GM23338 (cell line): ENCODE data around the gene SORCS3. TPM values are rescaled to one million over a fixed set of nuclear protein-coding genes. Genes with fewer than 3 reads are reported as not detected.

Experiments used
- ATAC-seq: fragments of 200-7000 bp; cut with Tn5 transposase; 3 replicates; pipeline ENCODE4 v1.9.1; 2020
- DNase-seq: peaks from one replicate; pipeline ENCODE4 v3.0.0-alpha.2; 2015; ENCODE audit warnings: low spot score
- H2AFZ ChIP-seq: fragments of 200-600 bp; sonication (generic); 2 replicates; pipeline ENCODE4 v1.8.0; 2016; ENCODE audit warnings: antibody characterized with exemption, mild to moderate bottlenecking, moderate library complexity
- H3F3A ChIP-seq: fragments of 200-600 bp; sonication (generic); replicated peaks from 2 replicates; pipeline ENCODE4 v1.8.0; 2017; ENCODE audit warnings: antibody characterized with exemption, mixed run types, low read depth
- H3K27ac ChIP-seq: fragments of 200-600 bp; sonication (generic); 2 replicates; pipeline ENCODE4 v1.6.1; 2016; ENCODE audit warnings: low read depth
- H3K27me3 ChIP-seq: fragments of 200-600 bp; sonication (generic); 2 replicates; pipeline ENCODE4 v1.8.0; 2016; ENCODE audit warnings: mild to moderate bottlenecking, mixed run types, moderate library complexity; ENCODE audit not compliant: insufficient read depth
- H3K36me3 ChIP-seq: fragments of 200-600 bp; sonication (generic); 2 replicates; pipeline ENCODE4 v1.8.0; 2016; ENCODE audit warnings: mild to moderate bottlenecking; ENCODE audit not compliant: insufficient read depth
- H3K4me1 ChIP-seq: fragments of 200-600 bp; sonication (generic); 2 replicates; pipeline ENCODE4 v1.8.0; 2016; ENCODE audit warnings: mild to moderate bottlenecking, moderate library complexity; ENCODE audit not compliant: insufficient read depth
- H3K4me2 ChIP-seq: fragments of 200-600 bp; sonication (generic); 2 replicates; pipeline ENCODE4 v1.7.1; 2017; ENCODE audit warnings: mixed run types
- H3K4me3 ChIP-seq: fragments of 200-600 bp; sonication (generic); 2 replicates; pipeline ENCODE4 v1.6.1; 2016; ENCODE audit warnings: mixed run types
- H3K79me2 ChIP-seq: fragments of 200-600 bp; sonication (generic); replicated peaks from 2 replicates; pipeline ENCODE4 v1.8.0; 2017; ENCODE audit warnings: mild to moderate bottlenecking; ENCODE audit not compliant: insufficient read depth
- H3K9me2 ChIP-seq: fragments of 200-600 bp; sonication (generic); 2 replicates; pipeline ENCODE4 v1.8.0; 2017; ENCODE audit not compliant: insufficient read depth
- H4K20me1 ChIP-seq: fragments of 200-600 bp; sonication (generic); replicated peaks from 2 replicates; pipeline ENCODE4 v1.8.0; 2017; ENCODE audit warnings: mild to moderate bottlenecking; ENCODE audit not compliant: insufficient read depth
- H3K27ac Mint-ChIP-seq: 2 replicates; pipeline ENCODE4 v1.8.0; 2020; ENCODE audit warnings: inconsistent platforms, mild to moderate bottlenecking, moderate library complexity, mixed read lengths
- H3K27me3 Mint-ChIP-seq: 3 replicates; pipeline ENCODE4 v1.8.0; 2022; ENCODE audit warnings: low read depth, mild to moderate bottlenecking, moderate library complexity, mixed read lengths, inconsistent platforms; ENCODE audit not compliant: insufficient read depth, poor library complexity
- H3K36me3 Mint-ChIP-seq: 3 replicates; pipeline ENCODE4 v1.8.0; 2021; ENCODE audit warnings: low read depth, mild to moderate bottlenecking, inconsistent platforms, moderate library complexity, mixed read lengths
- H3K4me1 Mint-ChIP-seq: 3 replicates; pipeline ENCODE4 v1.8.0; 2020; ENCODE audit warnings: mild to moderate bottlenecking, inconsistent platforms, mixed read lengths
- H3K4me3 Mint-ChIP-seq: 3 replicates; pipeline ENCODE4 v1.8.0; 2021; ENCODE audit warnings: moderate library complexity, mild to moderate bottlenecking, inconsistent platforms, mixed read lengths
- H3K9me3 Mint-ChIP-seq: 3 replicates; pipeline ENCODE4 v1.8.0; 2020; ENCODE audit warnings: moderate library complexity, mild to moderate bottlenecking, inconsistent platforms, mixed read lengths
- CREB1 ChIP-seq: fragments of 250-450 bp; sonication (Bioruptor Pico); IDR thresholded peaks from 2 replicates; pipeline ENCODE4 v1.5.0; 2020; ENCODE audit warnings: low read depth, mild to moderate bottlenecking, moderate library complexity
- CTCF ChIP-seq, 2 experiments: fragments of 200-600 bp in 1 of 2; sonication (generic) in 1 of 2; conservative IDR thresholded peaks; 2 replicates each; pipeline versions ENCODE4 v1.5.1 to v1.6.1; 2016 to 2017; ENCODE audit warnings: antibody characterized with exemption in 2 of 2, low read depth in 2 of 2, mild to moderate bottlenecking in 2 of 2, moderate library complexity in 1 of 2
- ETS1 ChIP-seq: IDR thresholded peaks from 2 replicates; pipeline ENCODE4 v1.6.1; 2016; ENCODE audit warnings: antibody characterized with exemption
- EZH2 ChIP-seq: fragments of 200-600 bp; sonication (generic); IDR thresholded peaks from one replicate; pipeline ENCODE4 v1.8.0; 2017; ENCODE audit warnings: antibody characterized with exemption, mild to moderate bottlenecking, low read depth; ENCODE audit not compliant: unreplicated experiment
- EZH2phosphoT487 ChIP-seq: fragments of 200-600 bp; sonication (generic); IDR thresholded peaks from one replicate; pipeline ENCODE4 v1.8.1; 2018; ENCODE audit warnings: antibody characterized with exemption; ENCODE audit not compliant: unreplicated experiment
- JUNB ChIP-seq: IDR thresholded peaks from one replicate; pipeline ENCODE4 v1.6.1; 2016; ENCODE audit warnings: antibody characterized with exemption; ENCODE audit not compliant: unreplicated experiment
- NANOG ChIP-seq: IDR thresholded peaks from 2 replicates; pipeline ENCODE4 v1.6.1; 2016; ENCODE audit warnings: antibody characterized with exemption, borderline replicate concordance
- POLR2AphosphoS5 ChIP-seq: IDR thresholded peaks from 2 replicates; pipeline ENCODE4 v1.6.1; 2016; ENCODE audit warnings: antibody characterized with exemption, low read depth
- STAT1 ChIP-seq: IDR thresholded peaks from one replicate; pipeline ENCODE4 v1.6.1; 2016; ENCODE audit warnings: antibody characterized with exemption; ENCODE audit not compliant: unreplicated experiment
- ZNF114 ChIP-seq: fragments of 250-450 bp; sonication (Bioruptor Pico); IDR thresholded peaks from 2 replicates; pipeline ENCODE4 v1.5.0; 2020; ENCODE audit warnings: mild to moderate bottlenecking, moderate library complexity
- ZNF331 ChIP-seq: fragments of 250-450 bp; sonication (Bioruptor Pico); IDR thresholded peaks from 2 replicates; pipeline ENCODE4 v1.5.0; 2020; ENCODE audit warnings: low read depth, mild to moderate bottlenecking, moderate library complexity
- ZNF462 ChIP-seq: fragments of 250-450 bp; sonication (Bioruptor Pico); IDR thresholded peaks from 2 replicates; pipeline ENCODE4 v1.5.0; 2020; ENCODE audit warnings: mild to moderate bottlenecking, moderate library complexity
- polyA plus RNA-seq: library from polyadenylated mRNA; unstranded; fragments of >200 nt; fragmentation: Nextera tagmentation; extraction: Ambion mirVana; gene quantifications from 2 replicates; pipeline ENCODE4 v1.2.1, GENCODE V29; 2016
- total RNA-seq: library from RNA; depleted of rRNA; stranded (reverse); fragments of >200 nt; shearing (Covaris generic); gene quantifications from 2 replicates; pipeline ENCODE4 v1.2.3, GENCODE V29; 2014
- TF ChIP-seq, protein P1 (sequence below): IDR thresholded peaks from one replicate; pipeline ENCODE4 v1.6.1; 2018; ENCODE audit warnings: antibody characterized with exemption; ENCODE audit not compliant: unreplicated experiment

SORCS3 gene
- total and polyA plus RNA-seq, 2 experiments from 2014 or later, result 0.37 to 1.4 TPM

DNA sequence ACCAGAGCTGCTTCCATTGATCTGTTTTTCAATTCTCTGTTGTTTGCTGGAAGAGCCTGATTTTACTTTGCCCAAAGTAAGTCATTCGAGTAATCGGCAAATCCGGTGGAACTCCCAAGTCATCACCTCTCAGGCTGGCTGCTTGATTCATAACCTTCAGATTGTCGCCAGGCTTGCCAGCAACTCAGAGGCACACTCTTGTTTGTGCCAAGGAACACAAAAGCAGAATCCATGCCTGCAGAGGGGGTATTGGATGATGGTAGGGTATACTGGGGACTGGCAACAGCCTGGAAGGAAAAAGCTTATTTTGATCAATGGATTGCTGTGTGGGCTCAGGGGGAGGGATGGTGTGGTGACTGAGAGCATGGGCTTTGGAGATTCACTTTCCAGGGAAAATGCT, 542.4 kb downstream of the SORCS3 start:
- Histone ChIP-seq H3K4me1 (no peaks in the 10 kb centered on the region), H2AFZ (0 out of 2 replicates have a peak overlapping the region, but pooled peaks have one; percentile 2), H3K9me2 (no peaks in the 10 kb centered on the region), H3K27ac (no peak overlapping the region), H3F3A (no peaks in the 10 kb centered on the region), H3K4me2 (no peak overlapping the region), H3K79me2 (no peaks in the 10 kb centered on the region), H3K27me3 (no peaks in the 10 kb centered on the region), H3K36me3 (no peaks in the 10 kb centered on the region), H3K4me3 (no peak overlapping the region), H4K20me1 (no peaks in the 10 kb centered on the region)
- DNase-seq, result no peak
- 0 out of 3 replicates have a peak, but pooled peaks cover 3% of the 10 kb centered on the region for H3K4me1 Mint-ChIP-seq
- no peak for ATAC-seq
- no peak for TF ChIP-seq ZNF331
- TF ChIP-seq CREB1 (CRISPR knock-in tag), result no peak
- no peak for TF ChIP-seq ZNF114 (CRISPR knock-in tag)
- TF ChIP-seq CTCF (conservative IDR thresholded peaks at IDR 0.05; ENCODE audit: low read depth in 2 of 2), result no peak
- TF ChIP-seq ETS1, result no peak
- no peak for TF ChIP-seq JUNB
- no peak for TF ChIP-seq EZH2phosphoT487
- TF ChIP-seq, protein P1, sequence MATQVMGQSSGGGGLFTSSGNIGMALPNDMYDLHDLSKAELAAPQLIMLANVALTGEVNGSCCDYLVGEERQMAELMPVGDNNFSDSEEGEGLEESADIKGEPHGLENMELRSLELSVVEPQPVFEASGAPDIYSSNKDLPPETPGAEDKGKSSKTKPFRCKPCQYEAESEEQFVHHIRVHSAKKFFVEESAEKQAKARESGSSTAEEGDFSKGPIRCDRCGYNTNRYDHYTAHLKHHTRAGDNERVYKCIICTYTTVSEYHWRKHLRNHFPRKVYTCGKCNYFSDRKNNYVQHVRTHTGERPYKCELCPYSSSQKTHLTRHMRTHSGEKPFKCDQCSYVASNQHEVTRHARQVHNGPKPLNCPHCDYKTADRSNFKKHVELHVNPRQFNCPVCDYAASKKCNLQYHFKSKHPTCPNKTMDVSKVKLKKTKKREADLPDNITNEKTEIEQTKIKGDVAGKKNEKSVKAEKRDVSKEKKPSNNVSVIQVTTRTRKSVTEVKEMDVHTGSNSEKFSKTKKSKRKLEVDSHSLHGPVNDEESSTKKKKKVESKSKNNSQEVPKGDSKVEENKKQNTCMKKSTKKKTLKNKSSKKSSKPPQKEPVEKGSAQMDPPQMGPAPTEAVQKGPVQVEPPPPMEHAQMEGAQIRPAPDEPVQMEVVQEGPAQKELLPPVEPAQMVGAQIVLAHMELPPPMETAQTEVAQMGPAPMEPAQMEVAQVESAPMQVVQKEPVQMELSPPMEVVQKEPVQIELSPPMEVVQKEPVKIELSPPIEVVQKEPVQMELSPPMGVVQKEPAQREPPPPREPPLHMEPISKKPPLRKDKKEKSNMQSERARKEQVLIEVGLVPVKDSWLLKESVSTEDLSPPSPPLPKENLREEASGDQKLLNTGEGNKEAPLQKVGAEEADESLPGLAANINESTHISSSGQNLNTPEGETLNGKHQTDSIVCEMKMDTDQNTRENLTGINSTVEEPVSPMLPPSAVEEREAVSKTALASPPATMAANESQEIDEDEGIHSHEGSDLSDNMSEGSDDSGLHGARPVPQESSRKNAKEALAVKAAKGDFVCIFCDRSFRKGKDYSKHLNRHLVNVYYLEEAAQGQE, result no peak
- no peak for TF ChIP-seq EZH2
- TF ChIP-seq ZNF462 (CRISPR knock-in tag), result no peak
- no peak for TF ChIP-seq NANOG
- no peak for TF ChIP-seq STAT1
- TF ChIP-seq POLR2AphosphoS5, result no peak
- no peaks in the 10 kb centered on the region for H3K9me3 Mint-ChIP-seq
- no peak overlapping the region for H3K27ac Mint-ChIP-seq
- H3K27me3 Mint-ChIP-seq, result peaks cover 2% of the 10 kb centered on the region
- no peaks in the 10 kb centered on the region for H3K36me3 Mint-ChIP-seq
- no peak overlapping the region for H3K4me3 Mint-ChIP-seq
